ENCODE data around the gene IQCF6.

DNA sequence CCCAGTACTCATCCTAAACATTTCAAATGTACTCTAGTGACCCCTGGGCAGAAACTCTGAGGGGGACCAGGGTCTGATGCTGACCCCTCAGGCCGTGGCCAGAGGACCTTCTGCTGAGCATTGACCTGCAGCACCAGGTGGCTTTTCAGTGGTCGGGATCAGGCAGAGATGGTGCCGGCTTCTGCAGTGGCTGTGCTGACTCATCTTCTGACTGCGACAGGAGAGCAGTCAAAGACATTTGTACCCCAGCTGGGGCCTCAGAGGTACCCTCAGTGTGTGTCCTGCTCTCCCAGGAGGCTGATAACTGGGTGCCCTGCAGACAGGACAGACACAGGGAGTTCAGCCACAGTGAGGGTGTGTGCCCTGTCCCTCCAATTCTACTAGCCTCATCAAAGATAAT, 36.6 kb upstream of the IQCF6 start:
- TF ChIP-seq POLR2A (IDR thresholded peaks at IDR 0.05) = no peak
- TF ChIP-seq, protein P1, sequence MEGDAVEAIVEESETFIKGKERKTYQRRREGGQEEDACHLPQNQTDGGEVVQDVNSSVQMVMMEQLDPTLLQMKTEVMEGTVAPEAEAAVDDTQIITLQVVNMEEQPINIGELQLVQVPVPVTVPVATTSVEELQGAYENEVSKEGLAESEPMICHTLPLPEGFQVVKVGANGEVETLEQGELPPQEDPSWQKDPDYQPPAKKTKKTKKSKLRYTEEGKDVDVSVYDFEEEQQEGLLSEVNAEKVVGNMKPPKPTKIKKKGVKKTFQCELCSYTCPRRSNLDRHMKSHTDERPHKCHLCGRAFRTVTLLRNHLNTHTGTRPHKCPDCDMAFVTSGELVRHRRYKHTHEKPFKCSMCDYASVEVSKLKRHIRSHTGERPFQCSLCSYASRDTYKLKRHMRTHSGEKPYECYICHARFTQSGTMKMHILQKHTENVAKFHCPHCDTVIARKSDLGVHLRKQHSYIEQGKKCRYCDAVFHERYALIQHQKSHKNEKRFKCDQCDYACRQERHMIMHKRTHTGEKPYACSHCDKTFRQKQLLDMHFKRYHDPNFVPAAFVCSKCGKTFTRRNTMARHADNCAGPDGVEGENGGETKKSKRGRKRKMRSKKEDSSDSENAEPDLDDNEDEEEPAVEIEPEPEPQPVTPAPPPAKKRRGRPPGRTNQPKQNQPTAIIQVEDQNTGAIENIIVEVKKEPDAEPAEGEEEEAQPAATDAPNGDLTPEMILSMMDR (IDR thresholded peaks at IDR 0.05) = no peak
